Lung (tissue), 12 donors: ENCODE data around the gene CTSC. TPM values are rescaled to one million over a fixed set of nuclear protein-coding genes. Genes with fewer than 3 reads are reported as not detected.
"Not testable (repeated sequence)": the region's sequence is repeated elsewhere in the genome, so short reads cannot be mapped to it uniquely, and the experiment has no call there.

Source experiments
- ATAC-seq: fragments of 200-7000 bp; cut with Tn5 transposase; one replicate; pipeline ENCODE4 v1.9.1; 2020; ENCODE audit warnings: moderate number of reproducible peaks; ENCODE audit not compliant: insufficient read depth, low FRiP score
- DNase-seq, 3 donors: peaks; one replicate each; pipeline ENCODE4 v3.0.0-alpha.2; 2013 to 2017
- H3K27ac ChIP-seq, 2 donors: one replicate each; pipeline ENCODE4 v1.5.1; 2013; ENCODE audit warnings: mild to moderate bottlenecking in 2 of 2, moderate library complexity in 2 of 2, control low read depth in 1 of 2, inconsistent platforms in 1 of 2, low read depth in 1 of 2, low read length in 1 of 2
- H3K27me3 ChIP-seq, 3 donors: one replicate each; pipeline ENCODE4 v1.5.1; 2013; ENCODE audit warnings: low read length in 2 of 3; ENCODE audit not compliant: control insufficient read depth in 3 of 3, insufficient read depth in 3 of 3
- H3K36me3 ChIP-seq, 4 donors: one replicate each; pipeline ENCODE4 v1.5.1; 2013; ENCODE audit warnings: low read length in 4 of 4, mild to moderate bottlenecking in 1 of 4, moderate library complexity in 1 of 4; ENCODE audit not compliant: control insufficient read depth in 4 of 4, insufficient read depth in 4 of 4
- H3K4me1 ChIP-seq, 5 donors: one replicate each; pipeline ENCODE4 v1.5.1; 2013; ENCODE audit warnings: low read length in 5 of 5, mild to moderate bottlenecking in 2 of 5, moderate library complexity in 1 of 5; ENCODE audit not compliant: control insufficient read depth in 5 of 5, insufficient read depth in 5 of 5
- H3K4me3 ChIP-seq: one replicate; pipeline ENCODE4 v1.5.1; 2013; ENCODE audit warnings: mild to moderate bottlenecking, control low read depth, moderate library complexity
- H3K9ac ChIP-seq, 2 donors: one replicate each; pipeline ENCODE4 v1.5.1; 2013; ENCODE audit warnings: low read length in 2 of 2, control low read depth in 1 of 2; ENCODE audit not compliant: insufficient read depth in 1 of 2
- H3K9me3 ChIP-seq, 4 donors: one replicate each; pipeline ENCODE4 v1.5.1; 2013; ENCODE audit warnings: low read length in 3 of 4, mild to moderate bottlenecking in 1 of 4, moderate library complexity in 1 of 4; ENCODE audit not compliant: control insufficient read depth in 4 of 4, insufficient read depth in 3 of 4
- CTCF ChIP-seq: IDR thresholded peaks from 2 replicates; pipeline ENCODE4 v1.5.1; 2012; ENCODE audit warnings: mild to moderate bottlenecking; ENCODE audit errors: control extremely low read depth, extremely low read depth
- WGBS, 2 donors: extraction: QIAGEN DNeasy Blood & Tissue Kit; methylation state at CpG; one replicate each; pipeline ENCODE4 v1.1.7; 2013; 5-methylcytosine and 5-hydroxymethylcytosine counted together
- polyA plus RNA-seq, 2 donors: library from polyadenylated mRNA; stranded (reverse); fragments of 200-250 nt; gene quantifications; one replicate each; pipeline ENCODE4 v1.2.1, GENCODE V29; 2013
- total RNA-seq, 2 donors: library from RNA; depleted of rRNA in 1 of 2; stranded (reverse); fragments of >200 nt in 1 of 2; gene quantifications; one replicate each; pipeline ENCODE4 v1.2.1, GENCODE V29; 2014 to 2021
- donor health status: control.
- donor health status: control.
- donor health status: Bipolar disorder and iron deficiency.
- donor health status: healthy.
- donor health status: DM: yes; HTN: yes; CAD: no.

CTSC gene
- total and polyA plus RNA-seq, 4 donors = 87.1 to 363 (median 221) TPM

- Histone ChIP-seq H3K27ac (no peak overlapping the region), H3K4me3 (no peak overlapping the region), H3K36me3 (peaks cover 0 to 30% (median 11%) of the 10 kb centered on the region in 4 donors), H3K4me1 (peaks cover 0 to 15% (median 4%) of the 10 kb centered on the region in 5 donors), H3K27me3 (no peaks in the 10 kb centered on the region), H3K9ac (no peak overlapping the region), H3K9me3 (no peaks in the 10 kb centered on the region)
- DNase-seq (no peak), ATAC-seq (no peak)
- WGBS, 2 donors = 72 to 81% methylated on average over 4 of the region's 4 CpGs
- TF ChIP-seq CTCF = no peak
These were observed 12.8 kb downstream of the CTSC start for GRCh38 chr11:88324562-88325345.

- ATAC-seq, H3K9me3 ChIP-seq, H3K9ac ChIP-seq, H3K27me3 ChIP-seq, H3K27ac ChIP-seq, H3K4me3 ChIP-seq, DNase-seq: not testable (repeated sequence)
- H3K4me1 ChIP-seq = peaks cover 0 to 15% (median 2%) of the 10 kb centered on the region in 5 donors
- 90 to 91% methylated on average over 8 of the region's 8 CpGs for WGBS, 2 donors
- peaks cover 0 to 27% (median 8%) of the 10 kb centered on the region in 4 donors for H3K36me3 ChIP-seq
These were observed 14.7 kb downstream of the CTSC start for GRCh38 chr11:88322881-88323280.

GRCh38 chr11:88321412-88321811, 16.1 kb downstream of the CTSC start:
- Histone ChIP-seq H3K36me3 (peaks cover 0 to 27% (median 6%) of the 10 kb centered on the region in 4 donors), H3K4me1 (peaks cover 0 to 18% (median 2%) of the 10 kb centered on the region in 5 donors)
- not testable (repeated sequence) for DNase-seq, H3K27me3 ChIP-seq, H3K9ac ChIP-seq, H3K27ac ChIP-seq, H3K4me3 ChIP-seq, H3K9me3 ChIP-seq, ATAC-seq

- no peak overlapping the region for H3K4me3 ChIP-seq
- no peak for ATAC-seq
- WGBS, 2 donors = 50 to 69% methylated on average over 2 of the region's 2 CpGs
- H3K27ac ChIP-seq = no peak overlapping the region
- TF ChIP-seq CTCF = no peak
- H3K36me3 ChIP-seq = peaks cover 0 to 21% (median 3%) of the 10 kb centered on the region in 4 donors
- H3K4me1 ChIP-seq = peaks cover 0 to 18% (median 2%) of the 10 kb centered on the region in 5 donors
- H3K9me3 ChIP-seq = no peaks in the 10 kb centered on the region
- H3K9ac ChIP-seq = no peak overlapping the region
- peak in 2 of 3 donors; percentile 51 to 55 for DNase-seq
- H3K27me3 ChIP-seq = no peaks in the 10 kb centered on the region
These were observed 17.4 kb downstream of the CTSC start for GRCh38 chr11:88320149-88320559.
